Adrenal gland (tissue), 5 donors: Measurements from ENCODE around the gene RABL3.

ENCODE experiments used
- CTCF ChIP-seq, 6 experiments: fragments of 450-650 bp in 4 of 6; fragments of 200-600 bp in 2 of 6; sonication (generic) in 1 of 6; IDR thresholded peaks; 1 replicate in 5 of 6; 2 replicates in 1 of 6; pipeline versions ENCODE4 v1.5.1 to v1.8.0; 2016 to 2021; ENCODE audit warnings: antibody characterized with exemption in 6 of 6, mild to moderate bottlenecking in 2 of 6, moderate library complexity in 1 of 6
- POLR2A ChIP-seq, 2 donors: fragments of 450-650 bp; IDR thresholded peaks; one replicate each; pipeline ENCODE4 v1.6.1; 2017; ENCODE audit warnings: antibody characterized with exemption in 2 of 2, mild to moderate bottlenecking in 2 of 2, moderate library complexity in 1 of 2
- donor health status: DM: no; HTN: no; CAD: no.

DNA sequence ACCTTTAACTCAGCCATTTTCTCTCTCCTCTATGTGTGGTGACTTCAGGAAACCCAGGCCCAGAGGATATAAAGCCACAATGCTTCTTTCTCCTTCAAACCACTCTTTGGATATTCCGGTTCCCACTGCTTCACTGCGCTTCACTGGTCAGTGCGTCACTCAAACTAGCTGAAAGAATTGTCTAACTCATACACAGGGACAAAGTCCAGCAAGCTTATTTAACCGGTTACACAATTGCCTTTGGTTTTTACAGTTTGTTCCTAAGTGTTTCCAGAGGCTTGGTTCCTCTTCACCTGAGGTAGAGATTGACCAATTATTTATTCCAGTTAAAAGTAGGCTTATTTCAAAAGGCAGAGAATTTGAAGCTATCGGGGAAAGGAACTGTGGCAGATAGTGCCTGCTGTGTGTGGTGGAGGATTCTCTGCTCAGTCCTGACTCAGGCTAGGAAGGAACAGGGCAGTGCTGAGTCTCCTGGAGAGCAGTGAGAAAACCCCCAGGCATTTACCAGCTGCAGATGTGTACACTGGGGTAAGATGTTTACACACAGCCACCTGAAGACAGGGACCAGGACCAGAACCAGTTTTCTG lies 60.1 kb downstream of the RABL3 start, which contains the start of gene HGD:
- TF ChIP-seq CTCF (IDR thresholded peaks at IDR 0.05) = no peak
- no peak for TF ChIP-seq POLR2A (IDR thresholded peaks at IDR 0.05)
